Stimulated activated CD8-positive, alpha-beta memory T cell treated with anti-CD3 and anti-CD28 coated beads, Interleukin-4, amount 100 ng/mL, for 4 hours (primary cell): Measurements from ENCODE around the gene ADAMTS6.
"Not testable (repeated sequence)": the region's sequence is repeated elsewhere in the genome, so short reads cannot be mapped to it uniquely, and the experiment has no call there.

Source experiments
- DNase-seq, 2 donors: peaks; one replicate each; pipeline ENCODE4 v3.0.0-alpha.2; 2020; ENCODE audit warnings: low read depth in 2 of 2, low spot score in 1 of 2

Gene ADAMTS6

GRCh38 chr5:65481635-65482295, at the start of gene ADAMTS6:
Gene ADAMTS6 (minus strand): TSS chr5:65481920. CDS start chr5:65473673, 8,247 bp downstream.
- DNase-seq, result peak; percentile 53 to 63

GRCh38 chr5:65530904-65531303, 49.2 kb upstream of the ADAMTS6 start:
- DNase-seq, result no peak

GRCh38 chr5:65525726-65526125, 44.0 kb upstream of the ADAMTS6 start:
- DNase-seq, result no peak

- no peak for DNase-seq
These were observed 30.6 kb upstream of the ADAMTS6 start for GRCh38 chr5:65512170-65512937.

- no peak for DNase-seq
These were observed 27.3 kb upstream of the ADAMTS6 start for GRCh38 chr5:65508978-65509377.

GRCh38 chr5:65506961-65507360, 25.2 kb upstream of the ADAMTS6 start:
- DNase-seq, result no peak

GRCh38 chr5:65489119-65489518, 7.4 kb upstream of the ADAMTS6 start:
- no peak for DNase-seq

GRCh38 chr5:65488038-65488687, 6.4 kb upstream of the ADAMTS6 start:
- not testable (repeated sequence) for DNase-seq

- DNase-seq, result not testable (repeated sequence)
These were observed 5.1 kb upstream of the ADAMTS6 start for GRCh38 chr5:65486803-65487202.

GRCh38 chr5:65485405-65485804, 3.7 kb upstream of the ADAMTS6 start:
- DNase-seq, result no peak

- no peak for DNase-seq
These were observed 2.0 kb upstream of the ADAMTS6 start for GRCh38 chr5:65483546-65484346.

- no peak for DNase-seq
These were observed 1.2 kb upstream of the ADAMTS6 start for GRCh38 chr5:65482736-65483545.

GRCh38 chr5:65482296-65482735, 596 bp upstream of the ADAMTS6 start:
- DNase-seq, result no peak

GRCh38 chr5:65481171-65481581, 544 bp downstream of the ADAMTS6 start:
- DNase-seq, result no peak

GRCh38 chr5:65480306-65480865, 1.3 kb downstream of the ADAMTS6 start:
- DNase-seq, result no peak

GRCh38 chr5:65479527-65479926, 2.2 kb downstream of the ADAMTS6 start:
- DNase-seq, result no peak

- DNase-seq, result no peak
These were observed 3.4 kb downstream of the ADAMTS6 start for GRCh38 chr5:65478336-65478735.

GRCh38 chr5:65475895-65476294, 5.8 kb downstream of the ADAMTS6 start:
- no peak for DNase-seq

GRCh38 chr5:65475336-65475735, 6.4 kb downstream of the ADAMTS6 start:
- DNase-seq, result no peak

- no peak for DNase-seq
These were observed 7.5 kb downstream of the ADAMTS6 start for GRCh38 chr5:65474130-65474711.
